ENCODE results near the gene TCF15. TPM values are rescaled to one million over a fixed set of nuclear protein-coding genes. Genes with fewer than 3 reads are reported as not detected.

TCF15 gene
- total and polyA plus RNA-seq, 2 experiments from 2014 or later = 3.8 to 4.0 TPM

- peaks cover 6% of the 10 kb centered on the region for H3K27me3 Mint-ChIP-seq (ENCODE audit: insufficient read depth, low read depth, poor library complexity)
- Histone ChIP-seq H3K27me3 (ENCODE audit: insufficient read depth) (no peaks in the 10 kb centered on the region), H4K20me1 (replicated peaks; ENCODE audit: insufficient read depth) (no peaks in the 10 kb centered on the region), H3K9me2 (ENCODE audit: insufficient read depth) (no peaks in the 10 kb centered on the region), H3K79me2 (replicated peaks; ENCODE audit: insufficient read depth) (no peaks in the 10 kb centered on the region), H3K4me2 (peak overlapping the region; percentile 58), H2AFZ (peak overlapping the region; percentile 94; the same call in 1 of the 2 replicates), H3K27ac (ENCODE audit: low read depth) (no peak overlapping the region), H3F3A (replicated peaks; ENCODE audit: low read depth) (0 out of 2 replicates have a peak, but pooled peaks cover 6% of the 10 kb centered on the region), H3K4me1 (ENCODE audit: insufficient read depth) (peaks cover 24% of the 10 kb centered on the region), H3K36me3 (ENCODE audit: insufficient read depth) (no peaks in the 10 kb centered on the region), H3K4me3 (no peak overlapping the region)
- H3K4me1 Mint-ChIP-seq = peaks cover 44% of the 10 kb centered on the region
- no peak overlapping the region for H3K27ac Mint-ChIP-seq
- H3K36me3 Mint-ChIP-seq (ENCODE audit: low read depth) = no peaks in the 10 kb centered on the region
- DNase-seq (ENCODE audit: low spot score) (peak; percentile 57), ATAC-seq (peak; percentile 30)
- TF ChIP-seq ZNF114 (CRISPR knock-in tag; IDR thresholded peaks at IDR 0.05) (no peak), NANOG (IDR thresholded peaks at IDR 0.05; ENCODE audit: borderline replicate concordance) (no peak), STAT1 (IDR thresholded peaks at IDR 0.05; ENCODE audit: unreplicated experiment) (no peak), CTCF (conservative IDR thresholded peaks at IDR 0.05; ENCODE audit: low read depth in 2 of 2) (peak; percentile 31 to 42)
- H3K9me3 Mint-ChIP-seq = no peaks in the 10 kb centered on the region
- H3K4me3 Mint-ChIP-seq = no peak overlapping the region; the same call in 2 of the 3 replicates
These were observed 34.9 kb downstream of the TCF15 start for GRCh38 chr20:575230-575629.

DNA sequence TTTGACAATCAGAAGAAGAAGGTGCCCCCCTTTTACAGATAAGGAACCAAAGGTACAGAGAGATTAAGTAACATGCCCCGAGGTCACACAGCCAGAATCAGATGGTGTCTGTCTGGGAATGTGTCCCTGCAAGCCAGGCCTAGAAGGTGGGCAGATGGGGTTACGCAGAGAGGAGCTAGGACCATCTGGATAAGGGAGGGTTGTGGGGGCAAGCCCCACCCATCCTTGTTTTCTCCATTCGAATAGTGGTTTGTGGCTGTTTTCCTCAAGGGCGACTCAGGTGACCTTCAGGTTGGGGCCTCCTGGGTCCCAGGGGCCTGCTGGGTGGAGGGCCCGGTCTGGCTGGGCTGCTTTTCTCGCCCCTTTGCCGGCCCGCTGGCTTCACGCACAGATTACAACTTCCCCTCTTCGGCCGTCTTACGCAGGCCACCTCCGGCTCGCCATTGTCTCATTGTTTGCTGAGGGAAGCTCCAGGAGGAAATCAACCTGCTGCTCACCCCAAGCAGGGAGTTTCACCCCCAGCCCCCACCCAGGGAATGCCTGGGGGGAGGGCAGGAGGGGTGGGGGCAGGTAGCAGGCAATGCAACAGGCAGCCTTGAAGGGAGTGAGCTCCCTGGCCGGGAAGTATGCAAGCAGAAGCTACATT lies 35.7 kb downstream of the TCF15 start:
- H3K4me1 Mint-ChIP-seq = peaks cover 44% of the 10 kb centered on the region

More for the DNA sequence above, 35.7 kb downstream of the TCF15 start:
- TF ChIP-seq CTCF (conservative IDR thresholded peaks at IDR 0.05; ENCODE audit: low read depth in 2 of 2) (no peak), ZNF462 (CRISPR knock-in tag; IDR thresholded peaks at IDR 0.05) (peak; percentile 34; the same call in 1 of the 2 replicates)
- Histone ChIP-seq H3K27me3 (ENCODE audit: insufficient read depth) (no peaks in the 10 kb centered on the region), H3K36me3 (ENCODE audit: insufficient read depth) (no peaks in the 10 kb centered on the region), H3K4me1 (ENCODE audit: insufficient read depth) (peaks cover 24% of the 10 kb centered on the region), H3K9me2 (ENCODE audit: insufficient read depth) (no peaks in the 10 kb centered on the region), H3K27ac (ENCODE audit: low read depth) (peak overlapping the region; percentile 65; the same call in 1 of the 2 replicates), H3K4me3 (peak overlapping the region; percentile 11; the same call in 1 of the 2 replicates), H3K4me2 (peak overlapping the region; percentile 58), H3F3A (replicated peaks; ENCODE audit: low read depth) (0 out of 2 replicates have a peak, but pooled peaks cover 6% of the 10 kb centered on the region), H4K20me1 (replicated peaks; ENCODE audit: insufficient read depth) (no peaks in the 10 kb centered on the region), H3K79me2 (replicated peaks; ENCODE audit: insufficient read depth) (no peaks in the 10 kb centered on the region), H2AFZ (peak overlapping the region; percentile 94)
- ATAC-seq (peak; percentile 73), DNase-seq (ENCODE audit: low spot score) (peak; percentile 67)
- peaks cover 6% of the 10 kb centered on the region for H3K27me3 Mint-ChIP-seq (ENCODE audit: insufficient read depth, low read depth, poor library complexity)
- no peaks in the 10 kb centered on the region for H3K36me3 Mint-ChIP-seq (ENCODE audit: low read depth)
- H3K9me3 Mint-ChIP-seq = no peaks in the 10 kb centered on the region
- peak overlapping the region; percentile 2; the same call in 1 of the 3 replicates for H3K4me3 Mint-ChIP-seq
- H3K27ac Mint-ChIP-seq = no peak overlapping the region

Data from GM23338 (cell line).